Measurements from ENCODE around the gene CEP126.
A peak's percentile ranks its signal among the peaks of the same experiment; 100 is the strongest.

The CEP126 gene

GRCh38 chr11:101914738-101915426 is at the start of gene CEP126:
TSS of gene CEP126 (plus strand) at chr11:101915010. CDS start at chr11:101915285, 275 bp downstream.
- DNase-seq: peak; percentile 79 to 99 (median 94)

GRCh38 chr11:101866619-101867491 is 48.0 kb upstream of the CEP126 start:
- DNase-seq: no peak

GRCh38 chr11:101867951-101868350 is 46.9 kb upstream of the CEP126 start:
- no peak for DNase-seq

GRCh38 chr11:101870510-101870909 is 44.3 kb upstream of the CEP126 start:
- DNase-seq: no peak

- DNase-seq: no peak
Measured at GRCh38 chr11:101872171-101872882, 42.5 kb upstream of the CEP126 start.

- DNase-seq: no peak
Measured at GRCh38 chr11:101880222-101880621, 34.6 kb upstream of the CEP126 start.

- DNase-seq: no peak
Measured at GRCh38 chr11:101881586-101881985, 33.2 kb upstream of the CEP126 start.

GRCh38 chr11:101885631-101886030 is 29.2 kb upstream of the CEP126 start:
- no peak for DNase-seq

- DNase-seq: no peak
Measured at GRCh38 chr11:101889767-101890166, 25.0 kb upstream of the CEP126 start.

- no peak for DNase-seq
Measured at GRCh38 chr11:101894505-101894904, 20.3 kb upstream of the CEP126 start.

- no peak for DNase-seq
Measured at GRCh38 chr11:101907815-101908214, 7.0 kb upstream of the CEP126 start.

GRCh38 chr11:101909087-101909486 is 5.7 kb upstream of the CEP126 start:
- no peak for DNase-seq

GRCh38 chr11:101912823-101913284 is 2.0 kb upstream of the CEP126 start:
- DNase-seq: no peak

GRCh38 chr11:101913656-101914055 is 1.2 kb upstream of the CEP126 start:
- peak in 1 of 14 donors; percentile 61 for DNase-seq

- peak in 1 of 14 donors; percentile 74 for DNase-seq
Measured at GRCh38 chr11:101914341-101914737, 471 bp upstream of the CEP126 start.

- DNase-seq: peak in 3 of 14 donors; percentile 0 to 52 (median 13)
Measured at GRCh38 chr11:101915791-101916291, 1.0 kb downstream of the CEP126 start.

- DNase-seq: peak in 1 of 14 donors; percentile 18
Measured at GRCh38 chr11:101916422-101916821, 1.6 kb downstream of the CEP126 start, which contains the start of gene ANGPTL5. TSS of gene ANGPTL5 (minus strand) at chr11:101916522. CDS start at chr11:101907909, 8,613 bp downstream.

GRCh38 chr11:101917226-101917625 is 2.4 kb downstream of the CEP126 start:
- no peak for DNase-seq

GRCh38 chr11:101920992-101921391 is 6.2 kb downstream of the CEP126 start:
- no peak for DNase-seq

GRCh38 chr11:101923554-101923953 is 8.7 kb downstream of the CEP126 start:
- no peak for DNase-seq

GRCh38 chr11:101929294-101929915 is 14.6 kb downstream of the CEP126 start:
- DNase-seq: no peak

GRCh38 chr11:101931692-101932091 is 16.9 kb downstream of the CEP126 start:
- DNase-seq: no peak

All from C1 segment of cervical spinal cord (tissue), 14 donors.